ENCODE data around the gene ETAA1. TPM values are rescaled to one million over a fixed set of nuclear protein-coding genes. Genes with fewer than 3 reads are reported as not detected.

The ETAA1 gene
- total RNA-seq, 1 donor from 2014 or later, result 8.6 TPM

DNA sequence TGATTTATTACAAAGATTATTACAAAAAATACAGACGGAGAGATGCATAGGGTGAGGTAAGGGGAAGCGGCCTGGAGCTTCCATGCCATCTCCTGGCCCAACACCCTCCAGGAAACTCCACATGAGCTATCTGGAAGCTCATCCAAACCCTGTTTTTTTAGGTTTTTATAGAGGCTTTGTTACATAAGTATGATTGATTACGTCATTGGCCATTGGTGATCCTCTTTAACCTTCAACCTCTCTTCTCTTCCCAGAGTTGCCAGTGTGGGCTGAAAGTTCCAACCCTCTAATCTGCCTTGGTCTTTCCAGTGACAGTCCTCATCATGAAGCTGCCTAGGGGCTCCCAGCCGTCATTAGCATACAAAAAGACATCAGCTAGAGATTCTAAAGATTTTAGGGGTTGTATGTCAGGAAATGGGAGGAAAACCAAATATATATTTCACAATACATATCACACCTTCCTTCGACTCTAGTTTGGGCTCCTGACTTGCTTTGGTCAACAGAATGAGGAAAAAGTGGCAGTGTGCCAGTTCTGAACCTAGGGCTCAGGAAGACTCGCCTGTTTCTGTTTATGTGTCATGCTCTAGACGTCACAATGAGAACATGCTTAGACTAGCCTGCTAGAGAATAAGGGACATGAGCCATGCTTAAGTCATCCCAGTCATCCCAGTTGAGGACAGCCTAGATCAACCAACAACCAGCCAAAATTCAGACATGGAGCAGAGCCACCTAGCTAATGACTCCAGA is 54.1 kb downstream of the ETAA1 start:
- Mint-ChIP-seq H3K27ac (ENCODE audit: unreplicated experiment) (peak overlapping the region; percentile 26), H3K27me3 (ENCODE audit: low read depth, unreplicated experiment) (peaks cover under 1% of the 10 kb centered on the region), H3K4me1 (ENCODE audit: low read depth, unreplicated experiment) (peaks cover 23% of the 10 kb centered on the region), H3K36me3 (ENCODE audit: low read depth, unreplicated experiment) (no peaks in the 10 kb centered on the region), H3K4me3 (ENCODE audit: unreplicated experiment) (no peak overlapping the region), H3K9me3 (ENCODE audit: unreplicated experiment) (peaks cover 5% of the 10 kb centered on the region)
- H4K20me1 ChIP-seq (ENCODE audit: insufficient read depth, low read length), result no peaks in the 10 kb centered on the region
- no peaks in the 10 kb centered on the region for H3K79me2 ChIP-seq (ENCODE audit: insufficient read depth, low read length)
- peak; percentile 13 for FAIRE-seq
- H3K9ac ChIP-seq (ENCODE audit: low read length), result no peak overlapping the region
- no peak overlapping the region for H2AFZ ChIP-seq (ENCODE audit: low read depth, low read length)
- no peaks in the 10 kb centered on the region for H3K36me3 ChIP-seq (ENCODE audit: insufficient read depth, low read length)
- H3K27ac ChIP-seq (ENCODE audit: low read depth, low read length), result no peak overlapping the region
- H3K4me1 ChIP-seq (ENCODE audit: insufficient read depth, low read length), result peaks cover 7% of the 10 kb centered on the region
- H3K27me3 ChIP-seq (ENCODE audit: insufficient read depth, low read length), result no peaks in the 10 kb centered on the region
- no peak overlapping the region for H3K4me3 ChIP-seq (ENCODE audit: insufficient read depth, low read depth, low read length)
- H3K9me3 ChIP-seq (ENCODE audit: insufficient read depth, low read depth, low read length), result no peaks in the 10 kb centered on the region
- TF ChIP-seq CTCF (IDR thresholded peaks at IDR 0.05; ENCODE audit: insufficient read depth, low read depth, low read length) (no peak), EZH2 (IDR thresholded peaks at IDR 0.05; ENCODE audit: insufficient read depth, low read length) (no peak)
- DNase-seq (ENCODE audit: low read depth), result peak; percentile 82
- no peak overlapping the region for H3K4me2 ChIP-seq (ENCODE audit: low read length)

DNA sequence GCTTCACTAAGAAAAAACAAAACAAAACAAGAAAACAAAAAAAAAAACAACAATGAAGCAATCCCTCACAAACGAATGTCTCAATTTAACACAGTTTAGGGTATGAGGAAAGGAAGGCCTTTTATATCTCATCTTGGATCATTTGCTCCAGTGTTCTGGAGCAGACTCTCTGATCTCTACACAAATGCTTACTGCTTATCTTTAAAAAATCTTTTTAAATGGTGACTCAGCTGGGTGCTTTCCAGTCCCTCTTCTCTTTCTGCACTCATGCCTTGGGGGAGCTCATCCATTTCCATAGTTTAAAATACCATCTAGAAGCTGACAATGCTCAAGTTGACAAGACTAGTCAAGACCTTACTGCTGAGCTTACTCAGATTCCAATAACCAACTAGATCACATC is 56.2 kb downstream of the ETAA1 start:
- H3K4me1 Mint-ChIP-seq (ENCODE audit: low read depth, unreplicated experiment), result peaks cover 11% of the 10 kb centered on the region

More for the DNA sequence above, 56.2 kb downstream of the ETAA1 start:
- Mint-ChIP-seq H3K27me3 (ENCODE audit: low read depth, unreplicated experiment) (peaks cover 1% of the 10 kb centered on the region), H3K9me3 (ENCODE audit: unreplicated experiment) (peaks cover 5% of the 10 kb centered on the region), H3K4me3 (ENCODE audit: unreplicated experiment) (no peak overlapping the region), H3K27ac (ENCODE audit: unreplicated experiment) (no peak overlapping the region), H3K36me3 (ENCODE audit: low read depth, unreplicated experiment) (no peaks in the 10 kb centered on the region)
- Histone ChIP-seq H3K79me2 (ENCODE audit: insufficient read depth, low read length) (no peaks in the 10 kb centered on the region), H3K4me3 (ENCODE audit: insufficient read depth, low read depth, low read length) (no peak overlapping the region), H3K9me3 (ENCODE audit: insufficient read depth, low read depth, low read length) (no peaks in the 10 kb centered on the region), H3K27me3 (ENCODE audit: insufficient read depth, low read length) (no peaks in the 10 kb centered on the region), H3K4me2 (ENCODE audit: low read length) (no peak overlapping the region), H3K4me1 (ENCODE audit: insufficient read depth, low read length) (no peaks in the 10 kb centered on the region), H4K20me1 (ENCODE audit: insufficient read depth, low read length) (no peaks in the 10 kb centered on the region), H3K27ac (ENCODE audit: low read depth, low read length) (no peak overlapping the region), H3K36me3 (ENCODE audit: insufficient read depth, low read length) (no peaks in the 10 kb centered on the region), H3K9ac (ENCODE audit: low read length) (no peak overlapping the region), H2AFZ (ENCODE audit: low read depth, low read length) (no peak overlapping the region)
- no peak for TF ChIP-seq CTCF (IDR thresholded peaks at IDR 0.05; ENCODE audit: insufficient read depth, low read depth, low read length)
- TF ChIP-seq EZH2 (IDR thresholded peaks at IDR 0.05; ENCODE audit: insufficient read depth, low read length), result no peak
- no peak for FAIRE-seq
- DNase-seq (ENCODE audit: low read depth), result peak; percentile 61

Data from astrocyte (in vitro differentiated cells and primary cell).